Measurements from ENCODE around the gene OR2T4.

Gene OR2T4

GRCh38 chr1:248380854-248381253, 19.4 kb downstream of the OR2T4 start:
- no peak for DNase-seq
- no peaks in the 10 kb centered on the region for H3K9me3 ChIP-seq

GRCh38 chr1:248388426-248388825, 27.0 kb downstream of the OR2T4 start:
- DNase-seq, result no peak
- no peaks in the 10 kb centered on the region for H3K27me3 ChIP-seq
- no peaks in the 10 kb centered on the region for H3K4me1 ChIP-seq
- no peaks in the 10 kb centered on the region for H3K9me3 ChIP-seq
- H3K4me3 ChIP-seq, result no peak overlapping the region
- no peak for TF ChIP-seq CTCF (IDR thresholded peaks at IDR 0.05)
- H3K36me3 ChIP-seq, result no peaks in the 10 kb centered on the region
- H3K27ac ChIP-seq, result no peak overlapping the region
- intact Hi-C loops (cut with DNase I; ENCODE audit: low total_unique reads), result no loop called here

More at GRCh38 chr1:248380854-248381253, 19.4 kb downstream of the OR2T4 start:
- Histone ChIP-seq H3K27me3 (no peaks in the 10 kb centered on the region), H3K4me1 (no peaks in the 10 kb centered on the region), H3K36me3 (no peaks in the 10 kb centered on the region), H3K27ac (no peak overlapping the region), H3K4me3 (no peak overlapping the region)
- intact Hi-C loops (cut with DNase I; ENCODE audit: low total_unique reads), result no loop called here
- no peak for TF ChIP-seq CTCF (IDR thresholded peaks at IDR 0.05)

- Histone ChIP-seq H3K36me3 (no peaks in the 10 kb centered on the region), H3K4me1 (no peaks in the 10 kb centered on the region), H3K27ac (no peak overlapping the region), H3K4me3 (no peak overlapping the region), H3K27me3 (no peaks in the 10 kb centered on the region), H3K9me3 (no peaks in the 10 kb centered on the region)
- DNase-seq, result no peak
- intact Hi-C loops (cut with DNase I; ENCODE audit: low total_unique reads), result no loop called here
- TF ChIP-seq CTCF (IDR thresholded peaks at IDR 0.05), result no peak
Observed at GRCh38 chr1:248393050-248393449, 31.6 kb downstream of the OR2T4 start.

- TF ChIP-seq CTCF (IDR thresholded peaks at IDR 0.05), result no peak
- no peak within 1 kb of the TSS for H3K27ac ChIP-seq
- H3K9me3 ChIP-seq, result no peaks in the 10 kb centered on the region
- no peaks in the 10 kb centered on the region for H3K27me3 ChIP-seq
- intact Hi-C loops (cut with DNase I; ENCODE audit: low total_unique reads), result no loop called here
- DNase-seq, result no peak
- H3K4me3 ChIP-seq, result no peak within 1 kb of the TSS
- no peaks in the 10 kb centered on the region for H3K4me1 ChIP-seq
- H3K36me3 ChIP-seq, result no peaks in the 10 kb centered on the region
Observed at GRCh38 chr1:248402748-248403147, 41.3 kb downstream of the OR2T4 start, which contains the start of gene OR2T1. TSS of gene OR2T1 (plus strand) at chr1:248403048. CDS start at chr1:248406148, 3,100 bp downstream.

- Histone ChIP-seq H3K4me3 (no peak overlapping the region), H3K27me3 (no peaks in the 10 kb centered on the region), H3K9me3 (no peaks in the 10 kb centered on the region), H3K36me3 (no peaks in the 10 kb centered on the region), H3K27ac (no peak overlapping the region), H3K4me1 (no peaks in the 10 kb centered on the region)
- DNase-seq, result no peak
- intact Hi-C loops (cut with DNase I; ENCODE audit: low total_unique reads), result no loop called here
- TF ChIP-seq CTCF (IDR thresholded peaks at IDR 0.05), result no peak
Observed at GRCh38 chr1:248404024-248404423, 42.6 kb downstream of the OR2T4 start.

Measured in tibial artery (tissue), 4 donors.